NCI-H1694 (cell line): Measurements from ENCODE around the gene GTF3C1.

ENCODE experiments used
- DNase-seq: peaks from one replicate; lab custom pipeline; 2025; lab: John Stamatoyannopoulos, UW

The GTF3C1 gene

GRCh38 chr16:27485126-27485525 lies 64.6 kb downstream of the GTF3C1 start:
- DNase-seq: no peak

- no peak for DNase-seq
These were observed 66.1 kb downstream of the GTF3C1 start for GRCh38 chr16:27483624-27484023.

- DNase-seq: no peak
These were observed 66.7 kb downstream of the GTF3C1 start for GRCh38 chr16:27483088-27483437.

GRCh38 chr16:27482397-27483087 lies 67.2 kb downstream of the GTF3C1 start:
- no peak for DNase-seq

GRCh38 chr16:27481282-27481934 lies 68.3 kb downstream of the GTF3C1 start:
- DNase-seq: no peak

- no peak for DNase-seq
These were observed 69.0 kb downstream of the GTF3C1 start for GRCh38 chr16:27480761-27481160.

- no peak for DNase-seq
These were observed 73.5 kb downstream of the GTF3C1 start for GRCh38 chr16:27476240-27476639.

- DNase-seq: no peak
These were observed 74.2 kb downstream of the GTF3C1 start for GRCh38 chr16:27475561-27475960.

- no peak for DNase-seq
These were observed 74.8 kb downstream of the GTF3C1 start for GRCh38 chr16:27474921-27475320.

GRCh38 chr16:27474041-27474440 lies 75.7 kb downstream of the GTF3C1 start:
- DNase-seq: no peak

GRCh38 chr16:27473101-27473900 lies 76.4 kb downstream of the GTF3C1 start:
- DNase-seq: no peak

- DNase-seq: no peak
These were observed 77.4 kb downstream of the GTF3C1 start for GRCh38 chr16:27472091-27473020.

- no peak for DNase-seq
These were observed 78.1 kb downstream of the GTF3C1 start for GRCh38 chr16:27471661-27472060.

GRCh38 chr16:27470567-27471431 lies 78.9 kb downstream of the GTF3C1 start:
- no peak for DNase-seq

GRCh38 chr16:27468941-27469531 lies 80.7 kb downstream of the GTF3C1 start:
- no peak for DNase-seq

- no peak for DNase-seq
These were observed 84.2 kb downstream of the GTF3C1 start for GRCh38 chr16:27465483-27465879.

GRCh38 chr16:27464626-27465482 lies 84.9 kb downstream of the GTF3C1 start:
- no peak for DNase-seq

- DNase-seq: no peak
These were observed 85.7 kb downstream of the GTF3C1 start for GRCh38 chr16:27463741-27464591.
